ENCODE data around the gene WRAP73.

WRAP73 gene

DNA sequence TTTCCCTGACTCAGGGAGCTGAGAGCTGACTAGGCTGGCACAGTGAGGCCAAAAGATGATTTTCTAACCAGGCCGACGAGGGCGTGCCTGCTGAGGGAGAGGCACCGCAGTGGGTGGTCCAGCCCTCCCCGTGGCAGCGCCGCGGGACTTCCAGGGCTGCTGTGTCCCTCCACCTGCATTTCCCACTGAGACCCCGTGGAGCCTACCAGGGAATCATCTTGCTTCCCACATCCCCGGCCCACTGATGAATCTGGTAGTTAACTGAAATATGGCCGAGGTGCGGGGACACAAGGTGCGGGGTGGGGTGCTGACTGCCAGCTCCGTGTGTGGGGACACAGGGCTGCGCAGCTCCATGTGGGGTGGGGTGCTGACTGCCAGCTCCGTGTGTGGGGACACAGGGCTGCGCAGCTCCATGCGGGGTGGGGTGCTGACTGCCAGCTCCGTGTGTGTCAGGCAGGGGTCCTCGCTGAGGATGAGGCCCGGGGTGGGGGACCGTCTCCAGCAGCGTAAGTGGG is 10.4 kb downstream of the WRAP73 start:
- TF ChIP-seq, protein P1, sequence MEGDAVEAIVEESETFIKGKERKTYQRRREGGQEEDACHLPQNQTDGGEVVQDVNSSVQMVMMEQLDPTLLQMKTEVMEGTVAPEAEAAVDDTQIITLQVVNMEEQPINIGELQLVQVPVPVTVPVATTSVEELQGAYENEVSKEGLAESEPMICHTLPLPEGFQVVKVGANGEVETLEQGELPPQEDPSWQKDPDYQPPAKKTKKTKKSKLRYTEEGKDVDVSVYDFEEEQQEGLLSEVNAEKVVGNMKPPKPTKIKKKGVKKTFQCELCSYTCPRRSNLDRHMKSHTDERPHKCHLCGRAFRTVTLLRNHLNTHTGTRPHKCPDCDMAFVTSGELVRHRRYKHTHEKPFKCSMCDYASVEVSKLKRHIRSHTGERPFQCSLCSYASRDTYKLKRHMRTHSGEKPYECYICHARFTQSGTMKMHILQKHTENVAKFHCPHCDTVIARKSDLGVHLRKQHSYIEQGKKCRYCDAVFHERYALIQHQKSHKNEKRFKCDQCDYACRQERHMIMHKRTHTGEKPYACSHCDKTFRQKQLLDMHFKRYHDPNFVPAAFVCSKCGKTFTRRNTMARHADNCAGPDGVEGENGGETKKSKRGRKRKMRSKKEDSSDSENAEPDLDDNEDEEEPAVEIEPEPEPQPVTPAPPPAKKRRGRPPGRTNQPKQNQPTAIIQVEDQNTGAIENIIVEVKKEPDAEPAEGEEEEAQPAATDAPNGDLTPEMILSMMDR (IDR thresholded peaks at IDR 0.05; ENCODE audit: unreplicated experiment in 3 of 3): no peak
- H3K27me3 Mint-ChIP-seq (ENCODE audit: low read depth): no peaks in the 10 kb centered on the region
- H3K27ac Mint-ChIP-seq: no peak overlapping the region
- H3K4me3 Mint-ChIP-seq: no peak overlapping the region
- peaks cover 9% of the 10 kb centered on the region for H3K4me1 Mint-ChIP-seq
- H3K9me3 Mint-ChIP-seq: no peaks in the 10 kb centered on the region
- H3K36me3 Mint-ChIP-seq (ENCODE audit: low read depth): peaks cover 43% of the 10 kb centered on the region

DNA sequence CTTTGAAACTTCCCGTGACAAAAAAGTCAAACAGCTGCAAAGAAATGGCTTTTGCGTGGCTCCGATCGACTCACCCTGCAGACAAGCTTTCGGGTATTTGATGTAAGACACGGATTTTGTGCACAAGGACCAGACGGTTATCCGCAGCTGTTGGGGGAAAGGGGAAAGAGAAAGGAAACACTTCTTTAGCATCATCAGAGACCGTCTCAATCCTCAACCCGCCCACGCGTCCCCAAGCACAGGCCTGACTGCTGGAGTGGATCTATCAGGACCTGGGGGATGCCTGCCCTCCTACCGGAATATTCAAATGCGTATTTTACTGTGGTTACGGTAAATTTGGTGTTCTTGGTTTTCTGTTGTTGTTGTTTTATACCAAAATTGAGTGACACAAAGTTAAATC is 11.2 kb downstream of the WRAP73 start:
- H3K9me3 Mint-ChIP-seq: no peaks in the 10 kb centered on the region
- H3K27me3 Mint-ChIP-seq (ENCODE audit: low read depth): no peaks in the 10 kb centered on the region
- TF ChIP-seq, protein P1 (IDR thresholded peaks at IDR 0.05; ENCODE audit: unreplicated experiment in 3 of 3): no peak

DNA sequence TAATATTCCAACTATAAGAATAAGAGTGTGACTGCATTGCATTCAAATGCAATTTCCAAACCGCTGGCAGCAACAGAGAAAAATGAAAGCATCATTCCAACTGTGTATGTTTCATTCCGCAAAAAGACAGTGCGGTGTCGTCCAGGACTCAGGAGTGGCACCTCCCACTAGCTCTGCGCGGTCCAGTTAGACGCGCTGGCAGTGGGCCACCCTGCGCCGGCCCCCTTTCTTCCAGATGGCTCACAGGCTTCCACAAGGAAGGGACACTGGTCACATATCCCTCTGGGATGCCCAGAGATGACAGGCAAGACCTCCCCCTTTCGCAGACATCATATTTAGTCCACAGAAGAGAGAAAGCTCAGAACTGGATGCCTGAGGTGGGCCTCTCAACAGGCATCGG is 11.9 kb downstream of the WRAP73 start:
- peaks cover 9% of the 10 kb centered on the region for H3K4me1 Mint-ChIP-seq

More for the DNA sequence above, 11.2 kb downstream of the WRAP73 start:
- H3K27ac Mint-ChIP-seq: peak overlapping the region in 1 of 3 experiments; percentile 19
- no peak overlapping the region for H3K4me3 Mint-ChIP-seq
- peaks cover 9% of the 10 kb centered on the region for H3K4me1 Mint-ChIP-seq
- peaks cover 43% of the 10 kb centered on the region for H3K36me3 Mint-ChIP-seq (ENCODE audit: low read depth)

DNA sequence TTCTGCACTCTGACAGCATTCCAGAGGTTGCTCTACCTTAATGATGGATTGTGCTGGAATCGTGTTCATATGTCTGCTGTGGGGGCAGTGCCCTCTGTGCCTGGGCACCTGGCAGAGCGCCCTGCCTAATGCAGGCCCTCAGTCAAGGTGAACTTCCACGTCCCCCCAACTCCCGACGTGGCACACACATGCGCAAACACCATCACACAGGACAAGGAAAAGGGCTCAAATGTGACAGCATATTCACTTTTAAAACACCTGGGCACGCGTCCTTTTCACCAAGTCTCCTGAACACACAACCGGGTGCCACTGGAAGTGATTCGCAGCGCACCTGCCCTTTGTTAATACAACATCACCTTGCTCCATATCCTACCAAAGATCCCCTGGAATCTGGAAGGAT is 13.4 kb downstream of the WRAP73 start:
- H3K4me1 Mint-ChIP-seq: peaks cover 9% of the 10 kb centered on the region
- H3K4me3 Mint-ChIP-seq: no peak overlapping the region
- no peaks in the 10 kb centered on the region for H3K27me3 Mint-ChIP-seq (ENCODE audit: low read depth)
- peaks cover 38% of the 10 kb centered on the region for H3K36me3 Mint-ChIP-seq (ENCODE audit: low read depth)
- H3K9me3 Mint-ChIP-seq: no peaks in the 10 kb centered on the region
- H3K27ac Mint-ChIP-seq: no peak overlapping the region
- TF ChIP-seq, protein P1 (IDR thresholded peaks at IDR 0.05; ENCODE audit: unreplicated experiment in 3 of 3): no peak

More for the DNA sequence above, 11.9 kb downstream of the WRAP73 start:
- Mint-ChIP-seq H3K27ac (no peak overlapping the region), H3K27me3 (ENCODE audit: low read depth) (no peaks in the 10 kb centered on the region), H3K36me3 (ENCODE audit: low read depth) (peaks cover 45% of the 10 kb centered on the region), H3K9me3 (no peaks in the 10 kb centered on the region), H3K4me3 (no peak overlapping the region)
- TF ChIP-seq, protein P1 (IDR thresholded peaks at IDR 0.05; ENCODE audit: unreplicated experiment in 3 of 3): no peak

DNA sequence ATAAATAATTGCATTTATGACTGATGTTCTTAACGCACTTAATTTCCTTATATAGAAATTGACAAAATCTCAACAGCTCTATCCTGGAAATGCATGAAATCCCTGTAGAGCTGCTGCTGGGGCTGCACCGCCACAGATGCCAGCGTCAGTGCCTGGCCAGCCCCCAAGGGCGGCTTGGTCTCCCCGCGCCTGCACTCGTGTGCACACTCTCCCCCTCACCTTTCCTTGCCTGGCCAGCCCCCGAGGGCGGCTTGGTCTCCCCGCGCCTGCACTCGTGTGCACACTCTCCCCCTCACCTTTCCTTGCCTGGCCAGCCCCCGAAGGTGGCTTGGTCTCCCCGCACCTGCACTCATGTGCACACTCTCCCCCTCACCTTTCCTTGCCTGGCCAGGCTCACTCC is 13.8 kb downstream of the WRAP73 start:
- Mint-ChIP-seq H3K4me1 (peaks cover 9% of the 10 kb centered on the region), H3K27me3 (ENCODE audit: low read depth) (no peaks in the 10 kb centered on the region), H3K27ac (no peak overlapping the region), H3K36me3 (ENCODE audit: low read depth) (peaks cover 38% of the 10 kb centered on the region), H3K4me3 (no peak overlapping the region), H3K9me3 (no peaks in the 10 kb centered on the region)
- TF ChIP-seq, protein P1 (IDR thresholded peaks at IDR 0.05; ENCODE audit: unreplicated experiment in 3 of 3): no peak

DNA sequence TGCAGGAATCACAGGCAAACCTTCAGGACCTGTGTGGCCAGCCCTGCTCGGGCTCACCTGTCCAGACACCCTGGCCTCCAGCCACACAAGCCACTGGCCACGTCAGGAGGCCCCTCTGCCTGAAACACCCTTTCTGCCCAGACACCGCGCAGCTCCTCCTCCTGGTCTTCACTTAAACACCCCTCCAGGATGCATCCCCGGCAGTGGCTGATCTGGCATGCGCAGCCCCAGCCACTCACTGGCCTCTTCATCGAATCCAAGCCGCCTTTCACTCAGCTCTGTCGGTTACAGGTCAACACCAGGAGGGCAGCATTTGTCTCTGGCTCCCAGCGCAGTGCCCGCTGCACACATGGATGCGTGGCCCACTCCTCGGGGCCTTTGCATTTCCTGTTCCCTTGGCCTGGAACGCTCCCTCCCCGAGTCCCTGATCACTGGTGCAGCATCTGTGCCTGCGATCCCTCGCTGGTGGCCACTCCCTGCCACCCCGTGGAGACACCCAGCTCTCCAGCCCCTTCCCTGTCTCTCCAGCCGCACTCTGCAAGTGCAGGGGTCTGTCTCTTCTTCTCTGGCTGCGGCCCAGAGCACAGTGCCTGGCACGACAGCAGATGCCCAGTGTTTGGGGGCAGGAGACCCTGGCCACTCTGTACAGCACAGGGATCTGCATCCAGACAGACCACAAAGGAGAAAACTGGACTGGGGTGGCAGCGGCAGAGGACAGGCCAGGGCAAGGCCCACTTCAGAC is 15.7 kb downstream of the WRAP73 start:
- Mint-ChIP-seq H3K27me3 (ENCODE audit: low read depth) (no peaks in the 10 kb centered on the region), H3K36me3 (ENCODE audit: low read depth) (peaks cover 42% of the 10 kb centered on the region), H3K4me3 (no peak overlapping the region), H3K4me1 (peaks cover 9% of the 10 kb centered on the region), H3K27ac (no peak overlapping the region), H3K9me3 (no peaks in the 10 kb centered on the region)
- TF ChIP-seq, protein P1 (IDR thresholded peaks at IDR 0.05; ENCODE audit: unreplicated experiment in 3 of 3): no peak
